GM12872 (cell line): ENCODE results near the gene IRS1.

Experiments used
- CTCF ChIP-seq: IDR thresholded peaks from 3 replicates; pipeline ENCODE4 v1.5.1; 2011; ENCODE audit warnings: low read depth, mild to moderate bottlenecking, low read length, moderate library complexity; ENCODE audit not compliant: insufficient read depth

The IRS1 gene

GRCh38 chr2:226832061-226832460, 32.4 kb upstream of the IRS1 start:
- TF ChIP-seq CTCF = no peak

- TF ChIP-seq CTCF = no peak
These were observed 31.6 kb upstream of the IRS1 start for GRCh38 chr2:226831266-226831665.

GRCh38 chr2:226829721-226830631, 30.4 kb upstream of the IRS1 start:
- no peak for TF ChIP-seq CTCF

- TF ChIP-seq CTCF = no peak
These were observed 28.6 kb upstream of the IRS1 start for GRCh38 chr2:226828191-226828590.

- no peak for TF ChIP-seq CTCF
These were observed 25.4 kb upstream of the IRS1 start for GRCh38 chr2:226825056-226825455.

GRCh38 chr2:226818930-226819329, 19.3 kb upstream of the IRS1 start:
- TF ChIP-seq CTCF = no peak

GRCh38 chr2:226813148-226813701, 13.6 kb upstream of the IRS1 start:
- TF ChIP-seq CTCF = peak; percentile 70
